ENCODE results near the gene SPAG9. TPM values are rescaled to one million over a fixed set of nuclear protein-coding genes. Genes with fewer than 3 reads are reported as not detected.
A peak's percentile ranks its signal among the peaks of the same experiment; 100 is the strongest.

The SPAG9 gene
- total RNA-seq, 1 experiment from 2014 or later = 129 TPM

DNA sequence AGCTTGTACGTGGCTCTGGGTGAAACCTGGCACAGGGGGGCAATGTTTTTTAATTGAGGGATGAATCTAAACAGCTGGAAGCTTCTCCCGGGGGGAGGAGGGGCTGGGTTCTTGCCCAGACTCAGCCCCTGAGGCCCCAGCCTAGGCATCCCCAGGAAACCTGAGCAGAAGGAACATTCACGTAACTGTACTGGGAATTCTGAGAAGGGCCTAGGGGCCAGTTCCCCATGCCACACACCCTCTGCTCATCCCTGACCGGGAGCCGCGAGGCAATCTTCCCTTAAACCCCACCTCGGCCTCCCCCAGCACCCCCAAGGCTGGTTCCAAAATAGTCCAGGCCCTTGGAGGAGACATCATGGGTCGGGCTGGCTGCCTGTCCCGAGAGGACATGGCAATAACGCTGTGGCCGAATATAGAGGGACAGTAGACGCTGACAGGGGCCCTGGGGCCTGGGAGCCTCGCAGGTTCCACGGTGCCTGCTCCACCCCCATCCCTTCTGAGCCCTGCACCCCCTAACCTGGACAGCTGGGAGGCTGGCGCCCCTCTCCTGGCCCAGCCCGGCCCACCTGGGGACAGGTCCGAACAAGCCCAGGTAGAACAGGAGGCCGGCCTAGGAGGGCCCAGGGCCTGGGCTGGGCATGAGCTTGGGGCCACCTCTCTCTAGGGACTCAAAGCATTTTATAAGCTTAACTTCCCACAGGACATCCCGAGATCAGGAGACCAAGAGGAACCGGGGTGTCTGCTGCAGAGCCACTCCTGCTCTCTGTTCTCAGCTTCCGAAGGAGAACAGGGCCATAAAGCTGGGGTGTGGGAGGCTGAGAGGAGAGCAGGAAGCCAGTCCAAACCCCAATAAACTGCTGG lies 171.3 kb downstream of the SPAG9 start:
- BruUV-seq (replicated peaks) = no TSS peak
- H3K4me1 Mint-ChIP-seq (ENCODE audit: low read depth, unreplicated experiment) = peaks cover 58% of the 10 kb centered on the region
- peak overlapping the region; percentile 19 for H3K27ac Mint-ChIP-seq (ENCODE audit: unreplicated experiment)
- no peak for DNase-seq
- TF ChIP-seq, protein P1, sequence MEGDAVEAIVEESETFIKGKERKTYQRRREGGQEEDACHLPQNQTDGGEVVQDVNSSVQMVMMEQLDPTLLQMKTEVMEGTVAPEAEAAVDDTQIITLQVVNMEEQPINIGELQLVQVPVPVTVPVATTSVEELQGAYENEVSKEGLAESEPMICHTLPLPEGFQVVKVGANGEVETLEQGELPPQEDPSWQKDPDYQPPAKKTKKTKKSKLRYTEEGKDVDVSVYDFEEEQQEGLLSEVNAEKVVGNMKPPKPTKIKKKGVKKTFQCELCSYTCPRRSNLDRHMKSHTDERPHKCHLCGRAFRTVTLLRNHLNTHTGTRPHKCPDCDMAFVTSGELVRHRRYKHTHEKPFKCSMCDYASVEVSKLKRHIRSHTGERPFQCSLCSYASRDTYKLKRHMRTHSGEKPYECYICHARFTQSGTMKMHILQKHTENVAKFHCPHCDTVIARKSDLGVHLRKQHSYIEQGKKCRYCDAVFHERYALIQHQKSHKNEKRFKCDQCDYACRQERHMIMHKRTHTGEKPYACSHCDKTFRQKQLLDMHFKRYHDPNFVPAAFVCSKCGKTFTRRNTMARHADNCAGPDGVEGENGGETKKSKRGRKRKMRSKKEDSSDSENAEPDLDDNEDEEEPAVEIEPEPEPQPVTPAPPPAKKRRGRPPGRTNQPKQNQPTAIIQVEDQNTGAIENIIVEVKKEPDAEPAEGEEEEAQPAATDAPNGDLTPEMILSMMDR (IDR thresholded peaks at IDR 0.05; ENCODE audit: unreplicated experiment) = no peak
- no peak overlapping the region for H3K4me3 Mint-ChIP-seq (ENCODE audit: low read depth, unreplicated experiment)
- peaks cover 36% of the 10 kb centered on the region for H3K36me3 Mint-ChIP-seq (ENCODE audit: insufficient read depth, unreplicated experiment)
- intact Hi-C loops (cut with micrococcal nuclease; ENCODE audit: unreplicated experiment) = no loop called here
- no peaks in the 10 kb centered on the region for H3K27me3 Mint-ChIP-seq (ENCODE audit: unreplicated experiment)
- CTCF ChIA-PET = interaction anchor here (0.6 to 4.0 kb wide), 12 partner anchors 34 to 167 kb away, joined by 3 to 68 read pairs (median 4); partner anchors contain the start of gene TOB1
- no peaks in the 10 kb centered on the region for H3K9me3 Mint-ChIP-seq (ENCODE audit: low read depth, unreplicated experiment)

DNA sequence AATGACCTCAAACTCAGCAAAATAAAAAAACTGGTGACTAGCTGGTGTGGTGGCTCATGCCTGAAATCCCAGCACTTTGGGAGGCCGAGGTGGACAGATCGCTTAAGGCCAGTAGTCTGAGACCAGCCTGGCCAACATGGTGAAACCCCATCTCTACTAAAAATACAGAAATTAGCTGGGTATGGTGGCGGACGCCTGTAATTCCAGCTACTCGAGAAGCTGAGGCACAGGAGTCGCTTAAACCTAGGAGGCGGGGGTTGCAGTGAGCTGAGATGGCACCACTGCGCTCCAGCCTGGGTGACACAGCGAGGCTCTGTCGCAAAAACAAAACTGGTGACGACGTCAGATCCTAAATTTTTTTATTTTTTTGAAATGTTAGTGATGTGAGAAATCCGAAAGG lies 172.0 kb downstream of the SPAG9 start:
- Mint-ChIP-seq H3K27me3 (ENCODE audit: unreplicated experiment) (no peaks in the 10 kb centered on the region), H3K36me3 (ENCODE audit: insufficient read depth, unreplicated experiment) (peaks cover 40% of the 10 kb centered on the region), H3K9me3 (ENCODE audit: low read depth, unreplicated experiment) (no peaks in the 10 kb centered on the region), H3K27ac (ENCODE audit: unreplicated experiment) (peak overlapping the region; percentile 1), H3K4me3 (ENCODE audit: low read depth, unreplicated experiment) (no peak overlapping the region), H3K4me1 (ENCODE audit: low read depth, unreplicated experiment) (peaks cover 60% of the 10 kb centered on the region)
- no TSS peak for BruUV-seq (replicated peaks)
- no peak for DNase-seq
- intact Hi-C loops (cut with micrococcal nuclease; ENCODE audit: unreplicated experiment) = no loop called here
- CTCF ChIA-PET = interaction anchor here (0.6 to 4.0 kb wide), 9 partner anchors 8 to 96 kb away, joined by 3 to 68 read pairs (median 5); partner anchors contain the start of gene TOB1
- TF ChIP-seq, protein P1 (IDR thresholded peaks at IDR 0.05; ENCODE audit: unreplicated experiment) = no peak

DNA sequence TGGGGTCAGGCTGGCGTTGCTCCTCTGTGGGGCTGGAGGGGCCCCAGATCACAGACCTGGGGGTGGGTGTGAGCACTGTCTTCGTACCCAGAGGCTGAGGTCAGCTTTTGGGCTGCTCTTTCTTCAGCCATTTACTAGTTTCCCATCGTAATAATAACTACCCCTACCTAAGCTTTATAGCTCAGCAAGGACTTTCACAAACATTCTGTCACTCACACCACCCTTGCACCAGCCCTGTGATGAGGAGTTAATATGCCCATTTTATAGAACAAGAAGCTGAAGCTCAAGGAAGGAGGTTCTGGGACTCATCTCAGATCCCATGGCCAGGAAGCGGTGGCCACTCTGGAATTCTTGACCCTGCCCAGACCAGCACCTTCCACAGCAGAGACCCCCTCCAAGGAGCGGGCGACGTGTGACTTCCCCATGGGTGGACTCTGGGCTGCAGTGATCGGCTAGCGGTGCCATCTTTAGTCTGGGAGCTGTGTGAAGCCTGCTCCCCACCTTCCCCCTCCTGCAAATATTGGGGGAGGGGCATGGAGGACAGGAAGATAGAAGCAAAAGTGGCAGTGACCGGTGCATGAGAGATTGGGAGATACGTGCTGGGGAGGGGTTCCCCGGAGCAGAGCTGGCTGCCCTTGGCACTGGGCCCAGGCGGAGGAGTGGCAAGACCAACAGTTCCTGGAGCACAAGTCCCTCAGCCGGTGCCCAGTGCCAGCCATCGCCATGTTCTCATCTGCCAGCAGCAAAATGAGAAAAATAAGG lies 172.7 kb downstream of the SPAG9 start:
- CTCF ChIA-PET = interaction anchor here (0.8 to 4.0 kb wide), 9 partner anchors 9 to 165 kb away, joined by 3 to 68 read pairs (median 3); partner anchors contain the start of gene TOB1
- TF ChIP-seq, protein P1 (IDR thresholded peaks at IDR 0.05; ENCODE audit: unreplicated experiment) = no peak
- H3K36me3 Mint-ChIP-seq (ENCODE audit: insufficient read depth, unreplicated experiment) = peaks cover 37% of the 10 kb centered on the region
- no TSS peak for BruUV-seq (replicated peaks)
- peaks cover 68% of the 10 kb centered on the region for H3K4me1 Mint-ChIP-seq (ENCODE audit: low read depth, unreplicated experiment)
- H3K27me3 Mint-ChIP-seq (ENCODE audit: unreplicated experiment) = no peaks in the 10 kb centered on the region
- intact Hi-C loops (cut with micrococcal nuclease; ENCODE audit: unreplicated experiment) = no loop called here
- H3K9me3 Mint-ChIP-seq (ENCODE audit: low read depth, unreplicated experiment) = no peaks in the 10 kb centered on the region
- DNase-seq = peak; percentile 95
- H3K4me3 Mint-ChIP-seq (ENCODE audit: low read depth, unreplicated experiment) = peak overlapping the region; percentile 23
- H3K27ac Mint-ChIP-seq (ENCODE audit: unreplicated experiment) = peak overlapping the region; percentile 1

DNA sequence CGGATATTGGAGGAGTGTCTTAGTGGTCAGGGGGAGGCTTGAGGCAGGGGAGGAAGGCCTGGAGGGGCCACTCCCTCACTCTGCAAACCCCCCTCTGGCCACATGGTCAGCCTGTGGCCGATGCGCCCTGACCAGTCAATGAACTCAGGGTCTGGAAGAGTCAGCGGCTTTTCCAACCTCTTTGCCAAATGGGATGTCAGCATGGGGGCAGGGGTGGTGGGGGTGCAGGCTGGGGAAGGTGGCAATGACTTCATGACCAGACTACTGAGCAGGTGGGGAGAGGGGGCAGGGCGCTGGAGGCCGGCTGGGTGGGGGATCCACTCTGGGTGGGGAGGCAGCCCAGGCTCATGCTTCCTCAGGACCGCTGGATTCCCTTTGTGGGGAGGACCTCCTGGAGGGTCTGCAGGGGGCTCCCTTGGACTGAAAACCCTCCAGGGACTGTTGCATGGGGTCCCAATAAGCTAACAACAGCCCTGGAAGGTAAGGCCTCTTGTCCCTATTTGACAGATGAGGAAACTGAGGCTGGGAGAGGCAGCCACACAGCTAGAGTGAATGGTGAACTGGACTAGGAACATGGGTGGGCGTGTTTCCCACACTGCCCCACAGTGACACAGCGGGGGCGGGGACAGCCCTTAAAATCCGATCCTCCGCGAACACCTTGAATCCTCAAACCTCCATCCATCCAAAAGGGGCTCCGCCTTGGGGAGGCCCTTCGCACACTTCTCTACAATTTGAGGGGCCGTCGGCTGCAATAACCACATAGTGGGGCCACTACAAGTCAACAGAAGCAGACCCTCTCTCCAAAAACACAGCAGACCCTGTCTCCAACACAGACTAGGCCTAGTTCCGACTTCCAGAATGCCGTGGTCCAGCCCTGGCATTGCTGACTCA lies 173.5 kb downstream of the SPAG9 start:
- CTCF ChIA-PET = interaction anchor here (0.9 to 4.0 kb wide), 4 partner anchors 42 to 164 kb away, joined by 3 to 68 read pairs (median 20); partner anchors contain the start of gene TOB1
- Mint-ChIP-seq H3K36me3 (ENCODE audit: insufficient read depth, unreplicated experiment) (peaks cover 37% of the 10 kb centered on the region), H3K4me3 (ENCODE audit: low read depth, unreplicated experiment) (peak overlapping the region; percentile 23), H3K27ac (ENCODE audit: unreplicated experiment) (peak overlapping the region; percentile 31), H3K9me3 (ENCODE audit: low read depth, unreplicated experiment) (no peaks in the 10 kb centered on the region), H3K4me1 (ENCODE audit: low read depth, unreplicated experiment) (peaks cover 74% of the 10 kb centered on the region), H3K27me3 (ENCODE audit: unreplicated experiment) (no peaks in the 10 kb centered on the region)
- DNase-seq = no peak
- intact Hi-C loops (cut with micrococcal nuclease; ENCODE audit: unreplicated experiment) = no loop called here
- BruUV-seq (replicated peaks) = no TSS peak
- TF ChIP-seq, protein P1 (IDR thresholded peaks at IDR 0.05; ENCODE audit: unreplicated experiment) = no peak

Measured in Calu3 (cell line).